HPDE6-E6E7 (cell line): ENCODE measurements around the gene SH3BP2.

Experiments used
- DNase-seq: peaks from one replicate; pipeline ENCODE4 v3.0.0; 2011; ENCODE audit warnings: missing footprints; ENCODE audit errors: extremely low spot score

SH3BP2 gene

DNA sequence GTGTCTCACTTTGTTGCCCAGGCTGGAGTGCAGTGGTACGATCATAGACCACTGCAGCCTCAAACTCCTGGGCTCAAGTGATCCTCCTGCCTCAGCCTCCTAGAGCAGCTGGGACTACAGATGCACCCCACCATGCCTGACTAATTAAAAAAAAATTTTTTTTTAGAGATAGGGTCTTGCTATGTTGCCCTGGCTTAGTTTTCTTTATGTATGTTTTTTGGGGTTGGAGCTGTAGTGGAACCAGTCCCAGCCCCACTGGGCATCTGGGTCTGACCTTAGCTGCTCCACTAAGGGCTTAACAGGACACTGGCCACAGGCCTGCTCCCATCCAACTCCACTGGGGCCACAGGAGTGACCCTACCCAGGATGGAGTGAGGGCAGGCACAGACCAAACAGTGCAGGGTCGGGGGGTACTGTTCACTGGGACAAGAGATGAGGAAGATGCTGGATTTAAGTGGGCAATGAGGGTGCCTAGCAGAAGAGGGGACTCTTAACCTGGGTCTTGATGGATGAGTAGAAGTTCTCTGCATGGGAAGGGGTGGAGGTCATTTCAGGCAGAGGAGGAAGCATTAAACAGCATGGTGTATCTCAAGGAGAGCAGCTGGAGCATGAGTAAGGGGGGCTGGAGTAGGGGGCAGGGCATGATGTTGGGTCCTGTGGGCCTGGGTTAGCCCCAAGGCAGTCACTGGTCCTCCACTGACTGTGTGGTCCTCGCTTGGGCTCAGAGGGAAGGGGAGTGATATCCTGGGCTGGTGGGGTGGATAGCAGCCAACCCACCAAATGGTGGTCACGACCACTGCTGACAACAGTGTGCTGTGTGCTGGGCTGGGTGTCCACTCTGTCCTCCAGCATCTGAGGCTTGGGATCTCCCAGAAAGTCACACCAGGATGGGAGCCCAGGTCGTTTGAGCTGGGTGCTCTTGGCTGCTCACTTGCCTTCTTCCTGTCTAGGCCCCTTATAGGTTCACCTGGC lies 26.6 kb downstream of the SH3BP2 start:
- DNase-seq: no peak

- DNase-seq: no peak
Measured at GRCh38 chr4:2820216-2820982, 27.5 kb downstream of the SH3BP2 start.

- no peak for DNase-seq
Measured at GRCh38 chr4:2822461-2823300, 29.8 kb downstream of the SH3BP2 start.

GRCh38 chr4:2823301-2823670 lies 30.4 kb downstream of the SH3BP2 start:
- DNase-seq: no peak

GRCh38 chr4:2823671-2824328 lies 30.9 kb downstream of the SH3BP2 start:
- no peak for DNase-seq

DNA sequence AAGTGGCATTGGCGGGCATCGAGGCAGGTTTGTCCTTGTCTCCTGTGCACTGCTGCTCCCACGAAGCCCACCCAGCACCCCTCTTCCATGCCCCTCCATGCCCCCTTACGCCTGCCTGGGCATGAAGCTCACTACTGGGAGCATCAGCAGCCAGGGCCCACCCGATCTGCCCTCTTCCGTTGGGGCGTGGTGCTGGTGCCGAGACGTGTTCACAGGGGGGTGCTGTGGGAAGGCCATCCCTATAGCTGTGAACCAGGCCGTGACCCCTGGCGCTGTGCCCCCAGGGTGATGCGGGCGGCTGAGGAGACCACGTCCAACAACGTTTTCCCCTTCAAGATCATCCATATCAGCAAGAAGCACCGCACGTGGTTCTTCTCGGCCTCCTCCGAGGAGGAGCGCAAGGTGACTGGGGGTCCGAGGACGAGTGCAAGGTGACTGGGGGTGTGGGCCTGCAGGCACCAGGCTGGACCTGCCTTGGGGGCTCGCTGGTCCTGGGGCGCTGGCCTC lies 31.5 kb downstream of the SH3BP2 start:
- no peak for DNase-seq

GRCh38 chr4:2824836-2825381 lies 32.0 kb downstream of the SH3BP2 start:
- no peak for DNase-seq

GRCh38 chr4:2825740-2826139 lies 32.9 kb downstream of the SH3BP2 start:
- DNase-seq: no peak

GRCh38 chr4:2827071-2827873 lies 34.4 kb downstream of the SH3BP2 start:
- DNase-seq: no peak

DNA sequence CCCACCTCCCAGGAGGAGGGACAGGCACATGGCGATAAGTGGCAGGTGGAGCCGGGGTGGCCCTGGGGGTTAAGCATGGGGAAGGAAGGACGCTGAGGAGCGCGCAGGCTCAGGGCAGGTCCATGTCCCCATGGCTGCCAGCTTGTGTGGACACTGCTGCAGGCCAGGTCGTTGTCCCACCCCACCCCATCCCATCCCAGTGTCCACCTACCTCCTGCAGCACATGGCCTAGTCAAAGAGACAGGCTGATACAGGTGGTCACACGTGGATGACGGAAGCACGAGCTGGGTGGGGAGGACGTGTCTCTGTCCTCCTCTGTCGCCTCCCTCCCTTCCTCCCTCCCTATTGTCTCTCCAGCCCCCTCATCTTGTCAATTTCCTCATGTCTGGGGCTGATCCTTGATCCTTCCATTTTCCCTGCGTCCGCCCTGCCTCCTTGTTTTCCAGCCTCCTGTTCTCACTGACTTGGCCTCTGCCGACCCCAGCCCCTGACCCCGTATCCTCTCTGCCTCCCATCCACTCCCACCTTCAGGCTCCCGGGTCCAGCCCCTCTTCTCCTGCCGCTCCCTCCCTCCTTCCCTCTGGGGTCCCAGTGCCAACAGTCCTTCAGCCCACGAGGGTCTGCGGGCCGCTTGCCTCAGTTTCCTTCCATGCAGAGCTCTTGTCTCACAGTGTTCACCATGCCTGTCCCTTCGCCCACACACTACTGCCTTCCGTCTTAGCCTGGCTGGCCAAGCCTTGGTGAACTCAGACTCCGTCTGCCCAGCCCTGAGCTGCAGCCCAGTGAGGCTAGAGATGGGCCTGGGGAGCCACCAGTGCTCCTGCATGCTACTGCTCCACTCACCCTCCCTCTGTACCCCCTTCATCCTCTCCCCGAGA lies 35.2 kb downstream of the SH3BP2 start:
- DNase-seq: no peak

- no peak for DNase-seq
Measured at GRCh38 chr4:2828758-2829181, 35.9 kb downstream of the SH3BP2 start.

GRCh38 chr4:2829321-2829932 lies 36.5 kb downstream of the SH3BP2 start:
- no peak for DNase-seq

- DNase-seq: no peak
Measured at GRCh38 chr4:2829933-2830451, 37.1 kb downstream of the SH3BP2 start.

- no peak for DNase-seq
Measured at GRCh38 chr4:2830632-2831610, 38.0 kb downstream of the SH3BP2 start.

DNA sequence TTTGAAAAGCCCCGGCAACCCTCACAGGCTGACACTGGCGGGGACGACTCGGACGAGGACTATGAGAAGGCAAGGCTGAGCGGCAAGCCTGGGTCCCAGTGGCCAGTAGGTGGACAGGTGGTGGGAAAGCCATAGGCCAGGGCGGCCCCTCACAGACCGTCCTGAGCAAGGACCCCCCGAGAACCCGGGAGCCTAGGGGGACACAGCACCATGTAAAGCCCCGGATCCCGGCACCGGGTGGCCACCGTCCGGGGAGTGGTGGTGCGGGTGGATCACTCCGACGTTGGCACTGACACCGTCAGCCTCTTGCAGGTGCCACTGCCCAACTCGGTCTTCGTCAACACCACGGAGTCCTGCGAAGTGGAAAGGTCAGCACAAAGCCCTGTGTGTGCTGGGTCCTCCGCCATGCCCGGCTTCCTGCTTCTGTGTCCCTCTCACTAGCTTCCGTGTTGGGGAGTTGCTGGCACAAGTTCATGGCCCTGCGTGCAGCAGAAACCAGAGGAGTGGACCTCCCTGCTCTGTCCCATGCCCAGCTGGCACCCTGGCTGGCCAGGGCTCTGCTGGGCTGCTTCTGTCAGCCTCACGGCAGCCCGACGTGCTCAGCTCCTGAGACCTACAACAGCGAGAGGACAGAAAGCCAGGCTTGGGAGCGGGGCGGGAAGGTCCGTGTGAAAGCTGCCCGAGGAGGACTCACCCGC lies 38.9 kb downstream of the SH3BP2 start:
- no peak for DNase-seq

DNA sequence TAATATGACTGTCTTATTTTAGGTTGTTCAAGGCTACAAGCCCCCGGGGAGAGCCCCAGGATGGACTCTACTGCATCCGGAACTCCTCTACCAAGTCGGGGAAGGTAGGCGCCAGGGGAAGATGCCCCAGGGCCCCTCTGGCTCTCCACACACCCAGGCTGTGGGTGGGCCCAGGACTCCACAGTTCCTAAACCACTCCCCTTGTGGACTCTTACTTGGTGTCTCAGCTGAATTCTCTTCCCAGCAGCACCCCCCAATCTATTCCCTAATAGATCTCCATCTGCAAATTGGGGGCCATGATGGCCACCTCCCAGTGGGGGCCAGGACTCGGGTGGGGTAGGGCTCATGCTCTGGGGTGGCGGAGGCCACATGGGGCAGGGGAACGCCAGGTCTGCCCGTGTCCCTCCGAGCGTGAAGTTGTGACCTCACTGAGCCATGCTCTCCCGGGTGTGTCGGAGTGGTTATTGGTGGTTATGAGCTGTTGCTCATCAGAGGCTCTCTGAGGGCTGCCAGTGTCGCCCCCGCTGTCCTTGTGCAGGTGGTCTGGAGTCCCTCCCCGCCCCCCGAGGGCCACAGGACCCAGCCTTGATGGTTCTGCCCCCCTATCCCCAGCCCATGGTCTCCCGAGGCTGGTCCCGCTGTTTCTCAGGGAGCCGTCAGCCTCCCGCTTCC lies 39.6 kb downstream of the SH3BP2 start:
- no peak for DNase-seq
